SK-N-SH (cell line): Measurements from ENCODE around the gene CKMT2. TPM values are rescaled to one million over a fixed set of nuclear protein-coding genes. Genes with fewer than 3 reads are reported as not detected.

ENCODE experiments used
- CTCF ChIA-PET: fragments of 300-600, 350-600 bp; formaldehyde crosslinking; extraction: SDS; loops from one replicate; lab custom pipeline; 2021; lab: Yijun Ruan, JAX
- POLR2A ChIA-PET: fragments of 350-600 bp; sonication (Branson Sonifier 250); formaldehyde crosslinking; extraction: SDS; loops from one replicate; lab custom pipeline; 2020; ENCODE audit warnings: antibody characterized with exemption, inconsistent platforms; lab: Yijun Ruan, JAX
- DNase-seq: peaks from one replicate; pipeline ENCODE4 v3.0.0; 2012
- H2AFZ ChIP-seq: fragments of 200-600 bp; sonication (generic); 2 replicates; pipeline ENCODE4 v1.8.1; 2016; ENCODE audit warnings: antibody characterized with exemption, mild to moderate bottlenecking, low read depth
- H3F3A ChIP-seq: fragments of 200-600 bp; sonication (generic); replicated peaks from 2 replicates; pipeline ENCODE3; 2016; ENCODE audit warnings: antibody characterized with exemption, mild to moderate bottlenecking; ENCODE audit not compliant: insufficient read depth
- H3K27ac ChIP-seq, 2 experiments: fragments of 200-500 bp in 1 of 2; fragments of 200-600 bp in 1 of 2; sonication (Bioruptor generic) in 1 of 2; sonication (generic), shearing (Covaris generic) in 1 of 2; 2 replicates each; pipeline versions ENCODE4 v1.5.1 to v1.6.1; 2014 to 2016; ENCODE audit warnings: low read depth in 2 of 2, inconsistent platforms in 1 of 2, low read length in 1 of 2, mild to moderate bottlenecking in 1 of 2, mixed read lengths in 1 of 2
- H3K27me3 ChIP-seq: fragments of 200-600 bp; sonication (generic), shearing (Covaris generic); 2 replicates; pipeline ENCODE4 v1.6.1; 2016; ENCODE audit warnings: mixed run types; ENCODE audit not compliant: insufficient read depth
- H3K36me3 ChIP-seq, 2 experiments: fragments of 200-500 bp in 1 of 2; fragments of 200-600 bp in 1 of 2; sonication (Bioruptor generic) in 1 of 2; sonication (generic) in 1 of 2; replicated peaks in 1 of 2; 2 replicates each; pipeline versions ENCODE3 to v1.5.1; 2014 to 2016; ENCODE audit warnings: low read length in 1 of 2, mild to moderate bottlenecking in 1 of 2; ENCODE audit not compliant: insufficient read depth in 2 of 2, control insufficient read depth in 1 of 2
- H3K4me1 ChIP-seq, 2 experiments: fragments of 200-500 bp in 1 of 2; fragments of 200-600 bp in 1 of 2; sonication (Bioruptor generic) in 1 of 2; sonication (generic), shearing (Covaris generic) in 1 of 2; 2 replicates each; pipeline versions ENCODE4 v1.5.1 to v1.6.1; 2014 to 2016; ENCODE audit warnings: low read depth in 1 of 2, low read length in 1 of 2, mixed run types in 1 of 2; ENCODE audit not compliant: insufficient read depth in 2 of 2, control insufficient read depth in 1 of 2
- H3K4me2 ChIP-seq: fragments of 200-600 bp; sonication (generic), shearing (Covaris generic); 2 replicates; pipeline ENCODE4 v1.6.1; 2017; ENCODE audit warnings: mixed run types
- H3K4me3 ChIP-seq, 2 experiments: fragments of 200-500 bp in 1 of 2; fragments of 200-600 bp in 1 of 2; sonication (Bioruptor generic) in 1 of 2; sonication (generic), shearing (Covaris generic) in 1 of 2; 2 replicates each; pipeline versions ENCODE4 v1.5.1 to v1.8.1; 2014 to 2016; ENCODE audit warnings: low read depth in 2 of 2, inconsistent platforms in 1 of 2, low read length in 1 of 2, mild to moderate bottlenecking in 1 of 2, mixed read lengths in 1 of 2, moderate library complexity in 1 of 2
- H3K79me2 ChIP-seq: fragments of 200-600 bp; sonication (generic); 2 replicates; pipeline ENCODE4 v1.8.1; 2017; ENCODE audit warnings: mild to moderate bottlenecking; ENCODE audit not compliant: insufficient read depth
- H3K9ac ChIP-seq: fragments of 200-600 bp; sonication (generic); 2 replicates; pipeline ENCODE4 v1.6.1; 2017; ENCODE audit warnings: mixed run types
- H3K9me2 ChIP-seq: fragments of 200-600 bp; sonication (generic); 2 replicates; pipeline ENCODE4 v1.6.1; 2017; ENCODE audit warnings: mixed run types
- H3K9me3 ChIP-seq: fragments of 200-600 bp; sonication (generic); 2 replicates; pipeline ENCODE4 v1.6.1; 2017; ENCODE audit warnings: mixed run types, mild to moderate bottlenecking, moderate library complexity
- H4K20me1 ChIP-seq: fragments of 200-600 bp; sonication (generic); 2 replicates; pipeline ENCODE4 v1.6.1; 2017; ENCODE audit warnings: mild to moderate bottlenecking, mixed run types; ENCODE audit not compliant: insufficient read depth
- CHD2 ChIP-seq: fragments of 150-350 bp; IDR thresholded peaks from 2 replicates; pipeline ENCODE4 v1.6.1; 2018; ENCODE audit warnings: low read length; ENCODE audit not compliant: partially characterized antibody
- EP300 ChIP-seq, 2 experiments: IDR thresholded peaks; 2 replicates each; pipeline versions ENCODE4 v1.4.0 to v1.6.1; 2012; ENCODE audit warnings: borderline replicate concordance in 1 of 2, low read depth in 1 of 2, low read length in 1 of 2
- FOXJ3 ChIP-seq: sonication (generic); formaldehyde crosslinking; IDR thresholded peaks from 2 replicates; pipeline ENCODE4 v1.5.1; 2020; ENCODE audit warnings: mild to moderate bottlenecking, missing genetic modification reagents
- GATA2 ChIP-seq: sonication (generic); formaldehyde crosslinking; IDR thresholded peaks from 2 replicates; pipeline ENCODE4 v1.5.0; 2020; ENCODE audit warnings: mild to moderate bottlenecking, missing genetic modification reagents
- JUND ChIP-seq: IDR thresholded peaks from 2 replicates; pipeline ENCODE4 v1.4.0; 2012
- MEF2A ChIP-seq: IDR thresholded peaks from 2 replicates; pipeline ENCODE4 v1.4.0; 2012; ENCODE audit warnings: low read depth, borderline replicate concordance
- MXI1 ChIP-seq: IDR thresholded peaks from 2 replicates; pipeline ENCODE4 v1.6.1; 2012; ENCODE audit warnings: mild to moderate bottlenecking, low read depth, low read length, improper control_type of control experiment
- NFIC ChIP-seq: IDR thresholded peaks from 2 replicates; pipeline ENCODE4 v1.4.0; 2012; ENCODE audit warnings: borderline replicate concordance
- NRF1 ChIP-seq: IDR thresholded peaks from 2 replicates; pipeline ENCODE4 v1.6.1; 2012; ENCODE audit warnings: low read depth, mild to moderate bottlenecking, low read length
- REST ChIP-seq: IDR thresholded peaks from 2 replicates; pipeline ENCODE4 v1.6.1; 2012; ENCODE audit warnings: mild to moderate bottlenecking, low read depth, low read length, moderate library complexity
- RFX5 ChIP-seq: IDR thresholded peaks from 2 replicates; pipeline ENCODE4 v1.6.1; 2012; ENCODE audit warnings: mild to moderate bottlenecking, improper control_type of control experiment, low read length
- RXRA ChIP-seq: IDR thresholded peaks from 2 replicates; pipeline ENCODE4 v1.4.0; 2012; ENCODE audit warnings: low read depth, mild to moderate bottlenecking, borderline replicate concordance
- SMC3 ChIP-seq: IDR thresholded peaks from 2 replicates; pipeline ENCODE4 v1.6.1; 2012; ENCODE audit warnings: low read depth, low read length, improper control_type of control experiment
- TAF1 ChIP-seq: IDR thresholded peaks from 2 replicates; pipeline ENCODE4 v1.6.1; 2012; ENCODE audit warnings: low read depth, mild to moderate bottlenecking, low read length, moderate library complexity, borderline replicate concordance
- USF2 ChIP-seq: fragments of 150-350 bp; IDR thresholded peaks from 2 replicates; pipeline ENCODE4 v1.6.1; 2017; ENCODE audit warnings: antibody characterized with exemption, low read length, low read depth, borderline replicate concordance
- YY1 ChIP-seq: IDR thresholded peaks from 2 replicates; pipeline ENCODE4 v1.4.0; 2012; ENCODE audit warnings: low read depth, mild to moderate bottlenecking
- ZBTB33 ChIP-seq: IDR thresholded peaks from 2 replicates; pipeline ENCODE4 v1.4.0; 2012; ENCODE audit warnings: low read depth, borderline replicate concordance
- WGBS: methylation state at CpG from one replicate; pipeline ENCODE4 v1.1.6; 2017; ENCODE audit warnings: low lambda C conversion rate; 5-methylcytosine and 5-hydroxymethylcytosine counted together
- polyA plus RNA-seq, 3 experiments: library from polyadenylated mRNA; depleted of rRNA; stranded (reverse); fragments of >200 nt; gene quantifications; 2 replicates each; pipeline ENCODE4 v1.2.3, GENCODE V29; 2012

Gene CKMT2
- polyA plus RNA-seq, 1 of the 3 experiments (the other 2 are of a cell fraction) = not detected

GRCh38 chr5:81308836-81309235 is 75.7 kb downstream of the CKMT2 start:
- Histone ChIP-seq H3K27ac (no peak overlapping the region), H4K20me1 (no peaks in the 10 kb centered on the region), H3K27me3 (no peaks in the 10 kb centered on the region), H3F3A (peaks cover 7% of the 10 kb centered on the region), H3K9me3 (no peaks in the 10 kb centered on the region), H3K9ac (no peak overlapping the region), H3K4me3 (no peak overlapping the region), H3K79me2 (peaks cover 32% of the 10 kb centered on the region), H3K36me3 (peaks cover 38 to 67% of the 10 kb centered on the region in 2 experiments), H3K9me2 (no peaks in the 10 kb centered on the region), H2AFZ (no peak overlapping the region), H3K4me2 (no peak overlapping the region), H3K4me1 (no peaks in the 10 kb centered on the region; a peak in 1 of 4 replicates)
- ChIA-PET CTCF (interaction anchor here (1.3 kb wide), 1 partner anchor 10 kb away, joined by 9 read pairs; no protein-coding TSS in a partner anchor), POLR2A (no interaction called here)
- TF ChIP-seq MXI1 = no peak
- TF ChIP-seq REST = no peak
- TF ChIP-seq NFIC = no peak
- no peak for TF ChIP-seq EP300 (IDR thresholded peaks at IDR 0.05; ENCODE audit: borderline replicate concordance in 1 of 2, low read depth in 1 of 2, low read length in 1 of 2)
- no peak for TF ChIP-seq SMC3
- TF ChIP-seq TAF1 = no peak
- TF ChIP-seq NRF1 = no peak
- TF ChIP-seq FOXJ3 = no peak
- WGBS = 65% methylated on average over 2 of the region's 2 CpGs
- no peak for DNase-seq

GRCh38 chr5:81310402-81311063 is 77.4 kb downstream of the CKMT2 start:
- H3K9me2 ChIP-seq = no peaks in the 10 kb centered on the region
- H3K4me3 ChIP-seq = no peak overlapping the region
- ChIA-PET POLR2A (no interaction called here), CTCF (interaction anchor here (1.2 kb wide), 1 partner anchor 949 kb away, joined by 3 read pairs; no protein-coding TSS in a partner anchor)
- no peaks in the 10 kb centered on the region for H3K27me3 ChIP-seq
- H3K27ac ChIP-seq = no peak overlapping the region; a peak in 1 of 4 replicates
- H2AFZ ChIP-seq = no peak overlapping the region
- WGBS = 90% methylated on average over 1 of the region's 1 CpG
- H3K36me3 ChIP-seq = peaks cover 41 to 58% of the 10 kb centered on the region in 2 experiments
- no peaks in the 10 kb centered on the region for H3K9me3 ChIP-seq
- H4K20me1 ChIP-seq = no peaks in the 10 kb centered on the region
- H3K9ac ChIP-seq = no peak overlapping the region
- H3K4me2 ChIP-seq = no peak overlapping the region
- DNase-seq = no peak
- H3K4me1 ChIP-seq = no peaks in the 10 kb centered on the region; a peak in 1 of 4 replicates
- peaks cover 15% of the 10 kb centered on the region for H3K79me2 ChIP-seq
- peaks cover 7% of the 10 kb centered on the region for H3F3A ChIP-seq
- no peak for TF ChIP-seq CHD2
- TF ChIP-seq REST = no peak
- no peak for TF ChIP-seq RXRA
- no peak for TF ChIP-seq JUND
- no peak for TF ChIP-seq USF2
- no peak for TF ChIP-seq RFX5
- no peak for TF ChIP-seq YY1
- TF ChIP-seq MEF2A = no peak
- no peak for TF ChIP-seq GATA2 (CRISPR knock-in tag)
- TF ChIP-seq ZBTB33 = no peak
